A673 (cell line): ENCODE results near the gene FTCD. TPM values are rescaled to one million over a fixed set of nuclear protein-coding genes. Genes with fewer than 3 reads are reported as not detected.

Experiments
- BruUV-seq: library from RNA; stranded (reverse); fragments of 400-500 nt; replicated peaks from 2 replicates; lab custom pipeline; 2021; lab: Mats Ljungman, UMichigan
- CTCF ChIA-PET: fragments of 300-600 bp; sonication (Branson Sonifier 250); formaldehyde crosslinking; loops from one replicate; lab custom pipeline; 2022; ENCODE audit warnings: antibody characterized with exemption; lab: Charles Lee
- POLR2A ChIA-PET: fragments of 300-600 bp; sonication (Branson Sonifier 250); formaldehyde crosslinking; loops from one replicate; lab custom pipeline; 2022; ENCODE audit warnings: antibody characterized with exemption; ENCODE audit not compliant: low non-redundant PET; lab: Charles Lee
- DNase-seq: peaks from one replicate; pipeline ENCODE4 v3.0.0-alpha.2; 2015; ENCODE audit warnings: low spot score
- H3K27ac ChIP-seq: fragments of 200-600 bp; sonication (generic); 2 replicates; pipeline ENCODE4 v1.5.1; 2016; ENCODE audit warnings: mixed run types, low read depth, mild to moderate bottlenecking, mixed read lengths, antibody characterized with exemption, low read length; ENCODE audit not compliant: poor library complexity, severe bottlenecking
- H3K27me3 ChIP-seq: fragments of 200-600 bp; sonication (generic); replicated peaks from 2 replicates; pipeline ENCODE4 v1.6.1; 2017; ENCODE audit warnings: mixed run types, low read depth, mild to moderate bottlenecking, mixed read lengths, antibody characterized with exemption, low read length; ENCODE audit not compliant: insufficient read depth, poor library complexity
- H3K36me3 ChIP-seq: fragments of 200-600 bp; sonication (generic); 2 replicates; pipeline ENCODE4 v1.6.1; 2016; ENCODE audit warnings: mixed run types, mild to moderate bottlenecking, mixed read lengths, antibody characterized with exemption, low read length; ENCODE audit not compliant: insufficient read depth, poor library complexity, severe bottlenecking
- H3K4me1 ChIP-seq: fragments of 200-600 bp; sonication (generic); 2 replicates; pipeline ENCODE4 v1.6.1; 2017; ENCODE audit warnings: mixed run types, mild to moderate bottlenecking, mixed read lengths, antibody characterized with exemption, low read length; ENCODE audit not compliant: insufficient read depth, poor library complexity, severe bottlenecking
- H3K4me3 ChIP-seq: fragments of 200-600 bp; sonication (generic); 2 replicates; pipeline ENCODE4 v1.5.1; 2016; ENCODE audit warnings: low read depth, mixed run types, mild to moderate bottlenecking, mixed read lengths, low read length; ENCODE audit not compliant: poor library complexity, severe bottlenecking
- H3K9me3 ChIP-seq: fragments of 200-600 bp; sonication (generic); 2 replicates; pipeline ENCODE4 v1.6.1; 2016; ENCODE audit warnings: mixed run types, low read depth, mild to moderate bottlenecking, mixed read lengths, antibody characterized with exemption, low read length; ENCODE audit not compliant: poor library complexity, severe bottlenecking
- CTCF ChIP-seq: fragments of 300-800, 200-600 bp; sonication (generic); conservative IDR thresholded peaks from 2 replicates; pipeline ENCODE4 v1.5.1; 2017; ENCODE audit warnings: low read depth, mild to moderate bottlenecking, antibody characterized with exemption, low read length, moderate library complexity, mixed read lengths
- EZH2 ChIP-seq: fragments of 200-600 bp; sonication (generic); IDR thresholded peaks from 2 replicates; pipeline ENCODE4 v1.6.1; 2017; ENCODE audit warnings: borderline replicate concordance, low read depth, mild to moderate bottlenecking, mixed read lengths, antibody characterized with exemption, low read length; ENCODE audit not compliant: poor library complexity, severe bottlenecking
- intact Hi-C: fragments of 100-400 bp; cut with micrococcal nuclease; formaldehyde crosslinking; loops from one replicate; pipeline ENCODE4 v1.10.0; 2022; ENCODE audit not compliant: unreplicated experiment
- total RNA-seq: library from RNA; stranded (reverse); gene quantifications from 2 replicates; pipeline ENCODE4 v1.2.3, GENCODE V29; 2021

FTCD gene
- total RNA-seq, 1 experiment from 2014 or later: 5.4 TPM

GRCh38 chr21:46168659-46169386, 13.4 kb upstream of the FTCD start:
- POLR2A ChIA-PET: no interaction called here
- peaks cover 3% of the 10 kb centered on the region for H3K36me3 ChIP-seq
- CTCF ChIA-PET: interaction anchor here (0.7 kb wide), 1 partner anchor 11 kb away, joined by 3 read pairs; no protein-coding TSS in a partner anchor
- H3K4me3 ChIP-seq: no peak overlapping the region
- TF ChIP-seq CTCF (no peak), EZH2 (no peak)
- H3K27me3 ChIP-seq: no peaks in the 10 kb centered on the region
- BruUV-seq: no TSS peak
- no peak for DNase-seq
- no peaks in the 10 kb centered on the region for H3K4me1 ChIP-seq
- intact Hi-C loops: no loop called here
- no peaks in the 10 kb centered on the region for H3K9me3 ChIP-seq
- no peak overlapping the region for H3K27ac ChIP-seq

- no peaks in the 10 kb centered on the region for H3K4me1 ChIP-seq
- H3K27me3 ChIP-seq: no peaks in the 10 kb centered on the region
- TF ChIP-seq EZH2: no peak
- no peak for TF ChIP-seq CTCF
- CTCF ChIA-PET: interaction anchor here (0.7 kb wide), 1 partner anchor 10 kb away, joined by 3 read pairs; no protein-coding TSS in a partner anchor
- no peak for DNase-seq
- H3K27ac ChIP-seq: no peak overlapping the region
- POLR2A ChIA-PET: no interaction called here
- no peak overlapping the region for H3K4me3 ChIP-seq
- BruUV-seq: no TSS peak
- H3K9me3 ChIP-seq: no peaks in the 10 kb centered on the region
- intact Hi-C loops: no loop called here
- peaks cover 3% of the 10 kb centered on the region for H3K36me3 ChIP-seq
These were observed 12.9 kb upstream of the FTCD start for GRCh38 chr21:46168238-46168637.

GRCh38 chr21:46165098-46165497, 9.7 kb upstream of the FTCD start:
- no peaks in the 10 kb centered on the region for H3K4me1 ChIP-seq
- ChIA-PET POLR2A (no interaction called here), CTCF (no interaction called here)
- intact Hi-C loops: no loop called here
- H3K27me3 ChIP-seq: no peaks in the 10 kb centered on the region
- no peak for DNase-seq
- H3K36me3 ChIP-seq: peaks cover 7% of the 10 kb centered on the region
- no peak overlapping the region for H3K4me3 ChIP-seq
- TF ChIP-seq CTCF (no peak), EZH2 (no peak)
- BruUV-seq: no TSS peak
- H3K27ac ChIP-seq: no peak overlapping the region
- H3K9me3 ChIP-seq: no peaks in the 10 kb centered on the region
